A204.1 (cell line): ENCODE results near the gene LRPAP1.
"Not testable (repeated sequence)": the region's sequence is repeated elsewhere in the genome, so short reads cannot be mapped to it uniquely, and the experiment has no call there.

Experiments
- FAIRE-seq: peaks from 2 replicates; lab custom pipeline; 2012; peaks lifted over from hg19 to GRCh38; lab: Jason Lieb, UNC

LRPAP1 gene, protein sequence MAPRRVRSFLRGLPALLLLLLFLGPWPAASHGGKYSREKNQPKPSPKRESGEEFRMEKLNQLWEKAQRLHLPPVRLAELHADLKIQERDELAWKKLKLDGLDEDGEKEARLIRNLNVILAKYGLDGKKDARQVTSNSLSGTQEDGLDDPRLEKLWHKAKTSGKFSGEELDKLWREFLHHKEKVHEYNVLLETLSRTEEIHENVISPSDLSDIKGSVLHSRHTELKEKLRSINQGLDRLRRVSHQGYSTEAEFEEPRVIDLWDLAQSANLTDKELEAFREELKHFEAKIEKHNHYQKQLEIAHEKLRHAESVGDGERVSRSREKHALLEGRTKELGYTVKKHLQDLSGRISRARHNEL

DNA sequence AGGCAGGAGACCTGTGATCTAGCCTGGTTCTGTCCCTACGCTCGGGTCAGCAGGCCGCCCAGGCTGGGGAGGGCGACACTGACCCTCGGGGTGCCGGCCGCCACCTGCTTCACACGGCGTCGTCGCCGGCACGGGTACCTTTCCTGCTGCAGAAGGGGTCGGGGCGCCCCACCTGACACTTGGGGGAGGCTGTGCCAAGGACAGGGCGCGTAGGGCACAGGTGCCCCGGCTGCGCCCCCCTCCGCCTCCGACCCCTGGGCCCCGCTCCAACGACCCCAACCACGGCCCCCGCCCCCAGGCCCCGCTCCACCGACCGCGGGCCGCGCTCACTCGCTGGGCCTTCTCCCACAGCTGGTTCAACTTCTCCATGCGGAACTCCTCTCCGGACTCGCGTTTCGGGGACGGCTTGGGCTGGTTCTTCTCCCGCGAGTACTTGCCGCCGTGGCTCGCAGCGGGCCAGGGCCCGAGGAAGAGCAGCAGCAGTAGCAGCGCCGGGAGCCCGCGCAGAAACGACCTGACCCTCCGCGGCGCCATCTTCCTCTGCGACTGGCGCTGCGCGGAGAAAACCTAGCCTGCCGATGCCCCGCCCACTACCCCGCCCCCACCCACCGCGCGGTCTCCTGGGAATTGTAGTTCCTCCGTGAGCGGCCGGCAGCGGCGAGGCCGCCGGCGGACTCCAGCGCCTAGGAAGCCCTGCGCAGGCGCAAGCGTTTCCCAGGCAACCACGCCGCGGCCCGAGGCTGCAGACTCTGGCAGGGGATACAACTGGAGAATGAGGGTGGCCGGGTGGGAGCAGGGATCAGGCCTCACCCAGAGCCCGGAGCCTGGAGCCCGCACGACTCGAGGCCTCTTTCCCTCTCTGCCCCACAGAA is at the start of gene LRPAP1:
Gene LRPAP1, minus strand, starts transcription at position 544 of the 872 bp plus-strand sequence. Its CDS starts 10 bp downstream, at position 534.
- no peak for FAIRE-seq

DNA sequence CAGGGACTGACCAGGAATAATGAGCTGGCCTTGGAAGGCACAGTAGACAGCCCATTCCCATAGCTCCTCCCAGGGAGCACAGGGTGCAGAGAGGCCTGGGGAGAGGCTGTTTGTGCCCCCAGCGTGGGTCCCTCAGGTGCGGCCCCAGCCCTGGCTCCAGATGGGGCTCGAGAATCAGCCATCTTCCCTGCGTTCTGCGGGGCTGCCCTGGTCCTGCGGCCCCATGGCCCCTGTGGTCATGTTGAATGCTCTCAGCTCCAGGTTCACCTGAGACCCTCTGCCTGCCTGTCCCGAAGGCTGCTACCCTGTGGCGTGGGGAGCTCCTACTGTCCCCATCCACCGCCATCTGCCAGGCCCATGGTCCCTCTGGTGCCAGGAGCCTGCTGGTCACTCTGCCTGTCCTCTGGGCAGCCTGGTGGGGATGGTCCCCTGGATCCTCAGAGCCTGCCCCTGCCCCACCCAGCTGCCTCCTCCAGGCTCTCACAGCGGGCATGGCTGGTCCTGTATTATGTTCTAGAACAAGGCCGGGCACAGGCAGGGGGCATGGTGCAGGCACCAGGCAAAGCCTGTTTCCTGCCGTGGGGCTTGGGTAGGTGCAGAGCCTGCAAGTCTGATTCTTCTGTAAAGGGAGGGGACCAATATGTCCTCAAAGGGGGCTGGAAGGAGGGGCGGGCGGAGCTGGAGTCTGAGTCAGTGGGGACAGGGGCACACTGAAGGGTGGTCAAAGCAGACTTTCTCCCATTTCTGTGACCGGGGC is 49.3 kb upstream of the LRPAP1 start:
- FAIRE-seq = not testable (repeated sequence)

DNA sequence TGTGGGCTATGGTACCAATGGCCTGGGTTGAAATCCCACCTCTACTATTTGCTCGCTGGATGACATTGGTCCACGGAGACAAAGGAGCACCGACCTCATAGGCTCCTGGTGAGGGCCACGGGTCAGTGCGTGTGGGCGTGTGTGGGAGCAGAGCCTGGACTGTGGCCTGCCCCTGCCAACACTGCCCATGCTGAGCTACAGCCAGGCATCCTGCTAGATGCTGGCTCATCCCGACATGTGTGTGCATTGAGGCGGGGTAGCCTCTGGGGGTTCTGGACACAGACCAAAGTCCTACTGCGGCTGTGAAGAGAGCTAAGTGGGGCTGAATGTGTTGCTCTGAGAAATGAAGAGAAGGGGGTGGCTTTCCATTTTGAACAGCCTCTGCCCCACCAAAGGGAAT is 48.6 kb upstream of the LRPAP1 start:
- FAIRE-seq = not testable (repeated sequence)

DNA sequence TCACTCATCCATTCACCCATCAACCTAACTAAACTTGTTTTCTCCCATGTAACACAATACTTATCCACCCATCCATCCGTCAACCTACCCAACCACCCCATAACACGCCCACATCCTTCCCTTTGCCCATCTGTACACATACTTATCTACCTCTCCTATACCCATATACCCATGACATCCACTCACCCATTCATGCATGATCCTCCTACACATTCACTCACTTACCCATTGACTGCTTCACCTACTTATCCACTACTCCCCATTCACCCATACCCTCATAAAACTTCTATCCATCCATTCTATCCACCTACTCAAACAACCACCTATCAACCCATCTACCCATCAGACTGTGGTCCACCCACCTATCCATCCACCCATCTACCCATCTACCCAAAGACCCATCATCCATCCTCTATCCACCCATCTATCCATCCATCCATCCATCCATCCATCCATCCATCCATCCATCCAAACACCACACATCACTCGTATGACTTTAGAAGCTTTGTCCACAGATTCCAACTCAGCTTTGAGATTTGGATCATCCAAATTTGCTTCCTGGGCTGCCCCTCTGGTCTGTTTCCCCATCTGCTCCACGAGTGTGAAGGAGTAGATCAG is 46.4 kb upstream of the LRPAP1 start:
- not testable (repeated sequence) for FAIRE-seq

DNA sequence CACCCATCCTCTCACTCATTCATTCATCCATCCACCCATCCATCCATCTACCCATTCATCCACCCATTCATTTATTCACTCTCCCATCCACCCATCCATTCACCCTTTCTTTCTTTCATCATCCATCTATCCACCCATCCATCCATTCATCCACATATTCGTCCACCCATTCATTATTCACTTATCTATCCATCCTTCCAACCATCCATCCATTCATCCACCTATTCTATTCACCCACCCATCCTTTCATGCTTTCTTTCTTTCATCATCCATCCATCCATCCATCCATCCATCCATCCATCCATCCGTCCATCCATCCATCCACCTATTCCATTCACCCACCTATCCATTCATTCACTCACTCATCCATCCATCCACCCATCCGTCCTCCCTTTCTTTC is 45.8 kb upstream of the LRPAP1 start:
- not testable (repeated sequence) for FAIRE-seq

DNA sequence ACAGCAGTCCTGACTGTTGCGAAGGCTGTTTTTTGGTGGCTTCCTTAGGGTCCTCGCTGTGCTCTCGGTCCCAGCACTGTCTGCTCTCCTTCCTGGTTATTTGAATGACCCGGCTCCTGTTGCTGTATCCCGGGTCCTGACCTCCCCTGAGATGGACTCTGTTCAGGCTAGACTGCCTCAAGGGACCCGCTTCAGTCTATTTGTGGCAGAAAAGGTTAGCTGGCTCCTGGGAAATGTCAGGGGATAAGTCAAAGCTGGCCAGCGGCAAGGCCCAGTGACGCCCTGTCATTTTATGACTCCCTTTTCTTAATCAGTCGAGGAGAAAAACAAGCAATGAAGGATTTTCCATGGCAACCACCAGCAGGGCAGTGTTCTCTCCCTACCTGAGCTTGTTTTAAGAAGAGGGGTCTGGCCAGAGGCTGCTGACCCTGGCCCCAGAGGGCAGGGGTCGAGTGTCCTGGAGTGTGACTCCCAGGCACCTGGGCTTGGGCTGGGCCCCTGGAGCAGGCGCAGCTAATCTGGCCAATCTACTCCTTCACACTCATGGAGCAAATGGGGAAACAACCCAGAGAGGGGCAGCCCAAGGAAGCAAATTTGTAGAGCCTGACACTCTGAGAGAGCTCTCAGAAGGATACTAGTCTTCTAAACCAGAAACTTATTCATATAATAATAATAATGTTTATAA is 45.1 kb upstream of the LRPAP1 start:
- FAIRE-seq = not testable (repeated sequence)

DNA sequence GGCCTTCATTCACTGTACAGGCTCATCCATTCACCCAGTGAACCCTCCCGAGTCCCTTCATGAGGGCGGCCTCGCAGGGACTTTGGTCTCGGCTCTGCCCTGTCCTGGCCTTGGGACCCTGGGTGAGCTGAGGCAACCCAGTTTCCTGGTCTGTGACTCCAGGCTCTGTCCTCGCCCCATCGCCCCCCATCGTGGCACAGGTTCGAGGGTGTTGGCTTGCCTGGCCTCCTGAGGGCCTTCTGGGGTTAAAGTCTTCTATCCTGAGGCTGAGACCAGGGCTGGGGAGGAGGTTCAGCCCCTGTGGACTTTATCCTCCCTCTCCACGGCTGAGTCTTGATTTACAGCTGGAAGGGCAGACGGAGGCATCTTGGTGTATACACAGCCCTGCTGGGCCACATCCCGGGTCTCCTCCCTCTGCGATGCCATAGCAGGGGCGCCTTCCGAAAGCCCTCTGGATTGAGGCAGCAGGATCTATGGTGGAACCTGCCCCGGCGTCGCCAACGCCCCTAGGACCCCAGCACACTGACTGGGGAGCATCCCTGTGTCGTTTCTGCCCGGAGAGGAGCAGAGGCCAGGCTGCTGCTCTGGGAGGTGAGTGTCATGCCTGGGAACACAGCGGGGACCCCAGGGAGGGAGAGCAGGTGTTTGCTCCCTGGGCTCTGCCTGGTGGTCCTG is 44.4 kb upstream of the LRPAP1 start:
- FAIRE-seq = not testable (repeated sequence)

DNA sequence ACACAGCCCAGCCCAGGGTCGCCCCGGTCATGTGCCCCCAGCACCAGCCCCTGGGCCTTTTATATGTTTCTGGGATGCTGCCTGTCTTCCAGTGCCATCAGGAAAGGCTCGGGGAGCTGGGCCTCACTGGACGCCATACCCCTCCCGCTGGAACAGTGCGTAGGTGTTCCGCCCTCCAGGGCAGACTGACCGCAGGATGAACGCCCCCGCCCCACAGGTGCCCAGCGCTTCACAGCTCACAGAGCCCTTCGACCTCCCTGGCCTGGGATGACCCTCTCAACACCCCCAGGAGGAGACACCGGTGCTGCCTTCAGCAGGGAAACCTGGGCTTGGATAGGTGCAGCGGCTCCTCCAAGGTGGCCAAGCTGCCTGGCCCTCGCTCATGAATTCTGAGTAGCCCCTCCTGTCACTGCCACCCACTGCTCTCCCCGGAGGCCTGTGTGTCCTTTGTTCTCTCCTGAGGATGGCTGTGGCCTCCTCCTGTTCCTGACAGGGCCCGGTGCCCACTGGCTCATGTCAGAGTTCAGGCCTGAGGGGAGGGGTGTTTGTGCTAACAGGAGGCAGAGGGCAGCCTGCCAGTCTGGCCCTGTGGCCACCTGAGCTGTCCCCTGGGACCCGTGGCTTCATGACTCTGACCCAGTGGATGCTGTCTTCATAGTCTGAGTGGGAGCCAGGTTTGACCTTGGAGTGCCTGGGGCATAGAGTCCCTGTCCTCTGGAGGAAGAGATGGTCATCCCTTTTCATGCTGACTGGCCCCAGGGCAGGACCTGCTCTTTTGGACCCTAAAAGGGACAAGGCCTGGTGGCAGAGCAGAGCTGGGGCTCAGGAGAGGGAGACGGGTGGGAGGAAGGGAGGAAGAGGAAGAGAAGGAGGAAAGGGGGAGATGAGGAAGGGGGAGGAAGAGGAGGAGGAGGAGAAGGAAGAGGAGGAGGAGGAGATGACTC is 43.5 kb upstream of the LRPAP1 start:
- FAIRE-seq = not testable (repeated sequence)

DNA sequence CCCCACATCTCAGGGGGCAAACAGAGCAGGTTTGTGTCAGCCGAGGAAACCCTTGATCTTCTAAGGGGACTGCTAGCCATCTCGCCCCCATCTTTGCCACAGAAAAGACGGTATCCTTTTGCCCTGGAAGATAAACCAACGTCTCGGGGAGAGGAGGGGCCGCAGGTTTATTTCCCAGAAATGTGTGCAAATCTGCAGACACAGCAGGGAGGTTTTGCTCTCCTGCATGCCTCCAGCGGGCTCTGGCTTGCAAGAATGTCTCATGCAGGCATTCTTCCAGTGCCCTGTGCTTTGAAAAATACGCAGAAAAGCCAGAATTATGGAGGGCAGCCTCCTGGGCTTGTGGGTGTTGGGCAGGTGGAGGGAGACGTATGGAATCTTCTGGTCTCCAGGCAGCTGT is 42.6 kb upstream of the LRPAP1 start:
- FAIRE-seq = not testable (repeated sequence)

DNA sequence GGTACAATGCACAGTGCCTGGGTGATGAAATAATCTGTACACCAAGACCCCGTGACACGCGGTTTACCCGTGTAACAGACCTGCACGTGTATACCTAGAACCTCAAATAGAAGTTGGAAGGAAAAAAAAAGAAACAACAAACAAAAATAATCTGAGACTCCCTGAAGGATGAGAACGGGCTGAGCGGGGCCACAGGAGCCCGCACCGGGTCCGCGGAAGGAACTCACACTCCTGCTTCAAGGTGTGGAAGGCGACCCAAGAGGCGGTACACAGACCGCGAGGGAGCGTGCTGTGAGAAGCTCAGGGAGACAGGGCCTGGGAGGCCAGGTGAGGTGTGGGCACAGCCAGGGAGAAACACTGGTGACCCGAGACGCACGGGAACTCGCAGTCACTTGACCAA is 42.1 kb upstream of the LRPAP1 start:
- FAIRE-seq = not testable (repeated sequence)

DNA sequence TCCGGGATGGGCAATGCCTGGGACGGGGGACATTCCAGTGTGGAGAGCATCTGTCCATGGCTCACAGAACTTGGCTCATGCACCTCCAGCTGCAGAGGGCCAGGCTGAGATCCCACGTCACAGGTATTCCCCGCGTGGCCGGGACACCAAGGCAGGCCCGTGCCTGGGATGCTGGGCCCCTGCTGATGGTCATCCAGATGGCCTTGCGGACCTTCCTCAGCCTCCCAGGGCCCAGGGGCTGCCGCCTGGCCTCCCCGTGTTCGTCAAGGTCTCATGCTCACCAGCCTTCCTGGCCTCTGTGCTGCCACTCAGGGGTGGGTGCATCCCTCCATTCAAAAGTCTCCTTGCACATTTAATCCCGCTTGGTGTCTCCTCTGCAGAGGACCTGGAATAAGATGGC is 40.9 kb upstream of the LRPAP1 start:
- FAIRE-seq = no peak

DNA sequence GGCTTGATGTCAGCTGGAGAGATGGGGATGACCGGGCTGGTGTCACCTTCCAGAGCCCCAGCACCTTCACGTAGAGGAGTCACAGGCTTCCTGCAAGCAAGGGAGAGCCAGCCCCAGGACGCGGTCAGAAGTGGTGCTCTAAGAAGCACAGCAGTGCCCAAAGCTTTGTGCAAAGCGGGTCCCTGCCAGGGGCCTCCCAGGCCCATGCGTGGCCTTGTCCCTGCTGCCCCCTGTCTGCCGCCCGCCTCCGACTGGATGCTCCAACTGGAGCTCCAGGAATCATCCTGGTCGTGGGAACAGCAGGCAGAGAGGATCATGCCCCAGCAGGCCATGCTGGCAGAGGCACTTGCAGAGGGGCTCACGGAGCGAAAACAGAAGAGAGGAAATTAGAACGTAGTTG is 40.1 kb upstream of the LRPAP1 start:
- no peak for FAIRE-seq

DNA sequence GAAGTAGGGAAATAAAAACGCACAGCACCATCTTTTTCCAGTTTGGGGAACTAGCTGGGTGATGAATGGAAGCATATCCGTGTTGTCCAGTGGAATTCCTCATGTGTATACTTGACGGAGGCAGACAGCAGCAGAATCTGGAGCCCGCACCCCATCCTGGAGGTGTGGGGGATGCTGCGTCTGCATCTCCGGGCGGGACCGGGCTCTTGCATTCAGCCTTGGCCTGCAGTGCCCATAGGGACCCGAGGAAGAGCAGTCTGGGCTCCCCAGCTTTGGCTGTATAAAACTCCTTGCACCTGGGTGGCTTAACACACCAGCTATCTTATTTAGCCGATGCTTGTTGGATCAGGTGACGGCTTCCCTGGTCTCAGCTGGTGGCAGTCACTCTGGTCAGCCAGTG is 39.7 kb upstream of the LRPAP1 start:
- no peak for FAIRE-seq

DNA sequence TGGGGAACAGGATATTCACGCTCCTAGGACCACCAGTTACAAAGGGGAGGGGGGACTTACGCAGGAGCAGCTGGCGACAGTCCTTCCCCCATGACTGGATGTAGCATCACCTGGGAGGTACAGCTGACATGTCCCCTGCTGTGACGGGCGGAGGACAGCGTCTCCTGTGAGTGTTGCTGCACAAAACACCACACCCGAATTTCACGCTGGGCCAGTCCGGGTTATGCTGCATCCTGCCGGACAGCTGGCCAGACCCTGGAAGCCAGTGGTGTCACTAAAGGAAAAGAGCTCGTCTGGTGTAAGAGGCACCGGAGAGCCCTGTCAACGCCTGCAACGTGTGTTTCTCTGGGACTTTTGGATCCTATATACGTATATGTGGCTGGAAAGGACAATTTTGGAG is 38.7 kb upstream of the LRPAP1 start:
- not testable (repeated sequence) for FAIRE-seq

DNA sequence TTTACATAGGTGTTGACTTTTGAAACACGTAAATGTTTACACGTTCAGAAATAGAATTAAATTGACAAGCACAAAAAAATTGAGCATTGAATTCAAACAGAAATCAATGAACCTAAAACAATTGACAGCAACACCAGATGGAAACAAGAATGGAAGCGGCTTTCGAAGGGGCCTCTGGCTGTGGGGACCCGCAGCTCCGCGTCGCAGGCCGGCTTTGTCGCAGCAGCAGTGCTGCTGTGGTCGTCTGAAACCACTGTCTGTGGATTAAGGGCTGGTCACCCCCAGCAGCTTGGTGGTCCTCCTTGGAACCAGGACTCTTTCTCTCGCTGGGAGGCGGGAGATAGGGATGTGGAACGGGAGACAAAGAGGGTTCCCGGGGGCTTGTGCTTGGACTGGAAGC is 37.4 kb upstream of the LRPAP1 start:
- FAIRE-seq = not testable (repeated sequence)

DNA sequence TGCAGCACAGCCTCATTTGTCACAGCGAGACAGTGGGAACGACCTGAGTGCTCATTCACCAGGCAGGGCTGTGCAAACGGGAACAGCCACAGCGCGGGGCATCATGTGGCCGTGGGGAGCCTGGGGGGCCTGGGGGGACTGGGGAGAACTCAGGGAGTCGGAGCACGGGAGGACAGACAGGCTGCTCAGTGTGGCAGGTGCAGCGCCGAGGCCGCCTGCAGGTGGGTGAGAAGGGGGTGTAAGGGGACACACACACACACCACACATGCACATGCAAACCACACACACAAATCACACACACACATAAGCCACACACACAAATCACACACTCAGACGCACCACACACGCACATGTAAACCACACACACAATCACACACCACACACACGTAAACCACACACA is 34.5 kb upstream of the LRPAP1 start:
- not testable (repeated sequence) for FAIRE-seq

DNA sequence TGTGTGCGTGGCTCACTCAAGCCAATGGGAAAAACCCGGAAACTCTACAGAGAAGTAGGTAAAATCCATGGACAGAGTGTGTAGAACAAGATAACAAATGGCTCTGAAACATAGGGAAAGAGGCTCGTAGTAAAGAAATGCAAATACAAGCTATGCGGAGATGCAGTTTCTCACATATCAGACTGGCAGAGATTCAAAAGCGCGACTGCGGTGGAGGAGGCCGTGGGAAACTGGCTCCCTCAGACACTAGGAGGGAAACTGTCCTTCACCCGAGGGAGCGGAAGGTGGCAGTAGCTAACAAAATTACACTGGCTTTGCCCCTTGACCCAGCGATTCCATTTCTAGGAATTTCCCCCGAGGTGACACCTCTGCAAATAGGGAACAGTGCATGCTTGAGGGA is 34.1 kb upstream of the LRPAP1 start:
- FAIRE-seq = not testable (repeated sequence)

DNA sequence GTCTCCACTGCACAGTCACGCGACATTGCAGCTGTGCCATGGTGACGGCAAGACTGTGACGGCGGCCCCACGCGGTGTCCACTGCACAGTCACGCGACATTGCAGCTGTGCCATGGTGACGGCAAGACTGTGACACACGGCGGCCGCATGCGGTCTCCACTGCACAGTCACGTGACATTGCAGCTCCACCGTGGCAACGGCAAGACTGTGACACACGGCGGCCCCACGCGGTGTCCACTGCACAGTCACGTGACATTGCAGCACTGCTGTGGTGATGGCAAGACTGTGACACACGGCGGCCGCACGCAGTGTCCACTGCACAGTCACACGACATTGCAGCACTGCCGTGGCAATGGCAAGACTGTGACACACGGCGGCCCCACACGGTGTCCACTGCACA is 32.7 kb upstream of the LRPAP1 start:
- FAIRE-seq = not testable (repeated sequence)

DNA sequence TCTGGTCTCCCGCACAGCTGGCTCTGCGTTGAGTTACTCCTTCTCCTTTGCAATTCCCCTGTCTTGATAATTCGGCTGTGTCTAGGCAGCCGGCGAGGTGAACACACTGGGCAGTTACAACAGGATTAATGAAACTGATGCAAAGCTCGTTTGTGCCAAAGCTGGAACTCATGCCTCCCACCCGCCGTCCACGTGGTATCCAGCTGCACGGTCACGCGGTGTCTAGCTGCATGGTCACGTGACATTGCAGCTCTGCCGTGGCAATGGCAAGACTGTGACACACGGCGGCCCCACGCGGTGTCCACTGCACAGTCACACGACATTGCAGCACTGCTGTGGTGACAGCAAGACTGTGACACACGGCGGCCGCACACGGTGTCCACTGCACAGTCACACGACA is 31.2 kb upstream of the LRPAP1 start:
- no peak for FAIRE-seq

DNA sequence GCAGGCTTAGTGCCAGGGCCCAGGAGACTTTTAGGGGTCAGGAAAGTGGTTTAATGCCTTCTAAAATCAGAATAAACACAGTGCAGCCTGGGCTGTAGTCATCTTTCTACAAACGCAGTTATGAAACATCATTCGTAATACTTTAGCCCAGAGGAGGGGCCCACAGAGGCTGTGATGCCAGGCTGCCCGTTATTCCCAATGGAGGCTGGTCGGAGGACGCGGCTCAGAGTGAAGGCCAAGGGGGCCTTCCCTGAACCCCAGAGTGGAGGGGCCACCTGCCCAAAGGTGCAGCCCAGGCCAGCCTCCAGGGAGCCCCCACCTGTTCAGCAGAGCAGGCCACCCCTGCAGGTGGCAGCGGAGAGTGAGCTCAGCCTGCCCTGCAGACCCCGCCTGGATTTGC is 29.9 kb upstream of the LRPAP1 start:
- FAIRE-seq = not testable (repeated sequence)
